HG03060 (cell line): ENCODE results near the gene CNOT10.
"Not testable (repeated sequence)": the region's sequence is repeated elsewhere in the genome, so short reads cannot be mapped to it uniquely, and the experiment has no call there.

Experiments
- ATAC-seq: cut with Tn5 transposase; IDR thresholded peaks from one replicate; pipeline ENCODE4 v1.9.1; 2021; ENCODE audit warnings: low read depth, moderate number of reproducible peaks; ENCODE audit not compliant: unreplicated experiment

Gene CNOT10, protein sequence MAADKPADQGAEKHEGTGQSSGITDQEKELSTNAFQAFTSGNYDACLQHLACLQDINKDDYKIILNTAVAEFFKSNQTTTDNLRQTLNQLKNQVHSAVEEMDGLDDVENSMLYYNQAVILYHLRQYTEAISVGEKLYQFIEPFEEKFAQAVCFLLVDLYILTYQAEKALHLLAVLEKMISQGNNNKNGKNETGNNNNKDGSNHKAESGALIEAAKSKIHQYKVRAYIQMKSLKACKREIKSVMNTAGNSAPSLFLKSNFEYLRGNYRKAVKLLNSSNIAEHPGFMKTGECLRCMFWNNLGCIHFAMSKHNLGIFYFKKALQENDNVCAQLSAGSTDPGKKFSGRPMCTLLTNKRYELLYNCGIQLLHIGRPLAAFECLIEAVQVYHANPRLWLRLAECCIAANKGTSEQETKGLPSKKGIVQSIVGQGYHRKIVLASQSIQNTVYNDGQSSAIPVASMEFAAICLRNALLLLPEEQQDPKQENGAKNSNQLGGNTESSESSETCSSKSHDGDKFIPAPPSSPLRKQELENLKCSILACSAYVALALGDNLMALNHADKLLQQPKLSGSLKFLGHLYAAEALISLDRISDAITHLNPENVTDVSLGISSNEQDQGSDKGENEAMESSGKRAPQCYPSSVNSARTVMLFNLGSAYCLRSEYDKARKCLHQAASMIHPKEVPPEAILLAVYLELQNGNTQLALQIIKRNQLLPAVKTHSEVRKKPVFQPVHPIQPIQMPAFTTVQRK

GRCh38 chr3:32684800-32685542 is at the start of gene CNOT10:
TSS of gene CNOT10 (plus strand) at chr3:32685188. CDS start at chr3:32685461, 273 bp downstream.
- peak; percentile 95 for ATAC-seq

DNA sequence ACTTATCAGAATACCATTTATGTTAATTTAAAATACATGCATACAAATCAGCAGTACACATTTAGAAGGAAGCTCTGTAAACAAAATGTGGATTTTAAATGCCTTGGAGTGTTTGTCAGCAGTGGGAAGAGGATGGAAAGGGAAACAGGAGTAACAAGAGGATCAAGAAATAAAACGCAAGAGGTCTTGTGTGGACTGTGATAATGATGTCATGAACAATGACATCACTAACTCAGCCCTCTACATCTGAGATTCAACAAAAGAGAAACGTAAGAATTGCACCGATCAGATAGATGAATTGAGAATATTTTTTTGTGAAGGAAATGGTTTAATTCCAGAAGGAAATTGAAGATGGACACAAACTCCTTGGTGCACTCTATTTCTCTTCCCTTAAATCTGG is 44.0 kb upstream of the CNOT10 start:
- no peak for ATAC-seq

DNA sequence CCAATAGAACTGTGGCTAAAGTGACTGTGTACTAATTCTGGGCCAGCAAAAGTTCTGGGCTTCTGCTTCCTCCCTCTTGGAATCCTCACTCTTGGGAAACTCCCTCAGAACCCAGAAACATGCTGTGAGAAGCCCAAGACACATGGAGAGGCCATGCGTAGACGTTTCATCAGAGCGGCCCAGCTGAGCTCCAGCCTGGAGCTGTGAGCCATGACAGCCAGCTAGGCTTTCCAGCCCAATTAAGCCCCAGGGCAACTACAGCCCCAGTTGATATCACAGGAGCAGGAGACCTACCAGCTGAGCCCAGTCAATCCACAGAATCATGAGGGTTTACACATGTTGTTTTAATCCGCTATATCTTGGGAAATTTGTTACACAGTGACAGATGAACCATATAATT is 43.6 kb upstream of the CNOT10 start:
- ATAC-seq = no peak

GRCh38 chr3:32643354-32643753 is 41.6 kb upstream of the CNOT10 start:
- no peak for ATAC-seq

GRCh38 chr3:32643816-32644215 is 41.2 kb upstream of the CNOT10 start:
- no peak for ATAC-seq

- ATAC-seq = no peak
These were observed 40.6 kb upstream of the CNOT10 start for GRCh38 chr3:32644380-32644779.

DNA sequence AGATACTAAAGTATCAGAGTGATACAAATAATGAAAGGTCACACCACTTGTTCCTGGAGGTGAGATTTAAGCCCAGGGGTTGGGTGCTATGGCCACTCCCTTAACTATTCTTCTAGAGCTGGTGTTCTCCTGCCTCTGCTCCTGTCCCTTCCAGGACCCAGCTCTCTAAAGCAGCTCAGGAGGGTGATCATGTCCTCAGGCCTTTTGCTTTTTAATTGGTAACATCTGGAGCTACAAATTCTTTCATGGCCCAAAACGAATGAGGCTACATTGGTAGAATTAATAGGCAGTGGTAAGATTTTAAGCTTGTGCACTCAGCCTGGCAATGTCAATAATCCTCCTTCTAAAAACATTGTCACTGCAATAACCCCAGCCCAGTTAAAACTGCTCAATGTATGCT is 38.2 kb upstream of the CNOT10 start:
- no peak for ATAC-seq

- ATAC-seq = not testable (repeated sequence)
These were observed 32.5 kb upstream of the CNOT10 start for GRCh38 chr3:32652337-32653100.

DNA sequence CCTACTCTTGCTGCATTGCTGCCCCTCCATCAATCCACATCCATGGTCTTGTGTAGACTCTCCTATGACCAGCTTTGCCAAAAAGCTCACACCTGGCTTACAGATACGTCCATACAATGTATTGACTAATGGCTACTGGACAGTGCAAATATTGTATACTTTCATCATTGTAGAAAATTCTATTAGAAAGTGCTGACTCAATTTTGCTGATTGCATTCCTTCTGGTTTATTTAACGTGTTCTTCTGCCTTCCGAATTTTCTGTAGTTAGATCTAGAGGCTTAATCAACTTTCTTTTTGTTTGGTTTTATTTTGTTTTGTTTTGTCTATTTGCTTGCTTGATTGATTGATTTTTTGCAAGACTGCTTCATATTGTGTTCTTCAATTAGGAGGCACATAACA is 29.8 kb upstream of the CNOT10 start:
- ATAC-seq = no peak

- ATAC-seq = no peak
These were observed 24.4 kb upstream of the CNOT10 start for GRCh38 chr3:32660634-32661033.

DNA sequence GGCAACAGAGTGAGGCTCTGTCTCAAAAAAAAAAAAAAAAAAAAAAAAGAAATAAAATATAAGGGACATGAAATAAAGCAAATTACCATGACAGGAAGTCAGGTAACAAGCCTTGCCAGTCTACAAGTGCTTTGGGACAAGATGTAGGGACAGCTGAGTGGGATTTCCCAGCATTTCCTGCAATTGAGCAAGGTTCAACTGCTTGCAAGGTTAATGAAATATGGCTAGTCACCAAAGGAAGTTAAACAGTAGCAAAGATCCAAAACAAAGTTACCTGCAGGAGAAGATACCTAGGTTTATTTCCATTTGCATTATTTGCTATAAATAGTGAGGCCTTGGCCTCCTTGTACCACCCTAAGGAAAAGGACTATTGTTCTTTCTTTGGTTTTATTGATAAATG is 22.3 kb upstream of the CNOT10 start:
- ATAC-seq = no peak

DNA sequence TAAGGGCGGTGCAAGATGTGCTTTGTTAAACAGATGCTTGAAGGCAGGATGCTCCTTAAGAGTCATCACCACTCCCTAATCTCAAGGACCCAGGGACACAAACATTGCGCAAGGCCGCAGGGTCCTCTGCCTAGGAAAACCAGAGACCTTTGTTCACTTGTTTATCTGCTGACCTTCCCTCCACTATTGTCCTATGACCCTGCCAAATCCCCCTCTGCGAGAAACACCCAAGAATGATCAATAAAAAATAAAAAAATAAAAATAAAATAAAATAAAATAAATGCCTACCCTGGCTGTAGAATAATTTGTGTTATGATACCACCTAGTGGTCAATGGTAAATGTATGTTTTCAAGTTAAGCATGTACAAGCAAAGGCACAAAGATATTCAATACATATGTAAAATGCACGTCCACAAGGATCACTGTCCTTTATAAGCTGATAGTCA is 20.3 kb upstream of the CNOT10 start:
- ATAC-seq = not testable (repeated sequence)

- ATAC-seq = no peak
These were observed 17.9 kb upstream of the CNOT10 start for GRCh38 chr3:32667072-32667582.

DNA sequence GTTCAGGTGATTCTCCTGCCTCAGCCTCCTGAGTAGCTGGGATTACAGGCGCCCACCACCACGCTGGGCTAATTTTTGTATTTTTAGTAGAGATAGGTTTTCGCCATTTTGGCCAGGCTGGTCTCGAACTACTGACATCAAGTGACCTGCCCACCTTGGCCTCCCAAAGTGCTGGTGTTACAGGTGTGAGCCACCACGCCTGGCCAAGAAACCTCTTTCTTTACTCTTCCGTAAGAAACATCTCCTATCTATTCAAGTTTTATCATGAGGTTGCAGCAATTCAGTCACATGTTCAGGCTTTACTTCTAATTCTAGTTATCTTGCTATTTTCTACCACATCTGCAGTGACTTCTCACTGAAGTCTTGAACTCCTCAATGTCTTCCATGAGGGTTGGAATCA is 15.8 kb upstream of the CNOT10 start:
- not testable (repeated sequence) for ATAC-seq

GRCh38 chr3:32673730-32674129 is 11.3 kb upstream of the CNOT10 start:
- ATAC-seq = not testable (repeated sequence)

DNA sequence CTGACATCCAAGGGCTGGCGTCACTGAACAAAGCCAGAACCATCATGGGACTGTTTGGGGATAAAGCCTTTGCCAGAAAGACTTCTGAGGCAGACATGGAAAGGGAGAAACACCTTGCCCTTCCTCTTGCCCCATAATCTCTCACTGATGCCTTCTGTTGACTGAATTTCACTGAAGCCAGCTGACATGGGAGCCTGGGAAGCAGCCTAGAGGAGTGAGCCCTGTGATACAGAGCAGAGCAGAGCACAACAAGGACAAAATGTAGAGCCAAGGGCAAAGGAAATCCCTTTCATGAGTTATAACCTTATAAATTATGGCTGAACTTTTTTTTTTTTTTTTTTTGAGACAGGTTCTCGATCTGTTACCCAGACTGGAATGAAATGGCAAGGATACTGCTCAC is 9.8 kb upstream of the CNOT10 start:
- ATAC-seq = no peak

GRCh38 chr3:32675650-32676049 is 9.3 kb upstream of the CNOT10 start:
- ATAC-seq = no peak

DNA sequence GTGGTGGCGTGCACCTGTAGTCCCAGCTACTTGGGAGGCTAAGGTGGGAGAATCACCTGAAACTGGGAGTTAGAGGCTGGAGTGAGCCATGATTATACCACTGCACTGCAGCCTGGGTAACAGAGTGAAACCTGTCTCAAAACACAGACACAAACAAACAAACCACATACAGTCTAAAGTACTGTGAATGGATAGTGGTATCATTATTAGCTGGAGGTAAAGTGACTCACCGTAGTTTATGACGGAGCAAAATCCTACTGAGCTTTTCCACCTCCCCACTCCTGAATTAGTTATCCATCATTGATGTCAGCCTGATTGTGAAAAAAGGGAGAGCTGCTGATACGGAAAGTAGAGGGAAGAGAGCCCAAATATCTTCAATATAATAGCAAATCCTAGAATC is 3.2 kb upstream of the CNOT10 start:
- ATAC-seq = no peak

DNA sequence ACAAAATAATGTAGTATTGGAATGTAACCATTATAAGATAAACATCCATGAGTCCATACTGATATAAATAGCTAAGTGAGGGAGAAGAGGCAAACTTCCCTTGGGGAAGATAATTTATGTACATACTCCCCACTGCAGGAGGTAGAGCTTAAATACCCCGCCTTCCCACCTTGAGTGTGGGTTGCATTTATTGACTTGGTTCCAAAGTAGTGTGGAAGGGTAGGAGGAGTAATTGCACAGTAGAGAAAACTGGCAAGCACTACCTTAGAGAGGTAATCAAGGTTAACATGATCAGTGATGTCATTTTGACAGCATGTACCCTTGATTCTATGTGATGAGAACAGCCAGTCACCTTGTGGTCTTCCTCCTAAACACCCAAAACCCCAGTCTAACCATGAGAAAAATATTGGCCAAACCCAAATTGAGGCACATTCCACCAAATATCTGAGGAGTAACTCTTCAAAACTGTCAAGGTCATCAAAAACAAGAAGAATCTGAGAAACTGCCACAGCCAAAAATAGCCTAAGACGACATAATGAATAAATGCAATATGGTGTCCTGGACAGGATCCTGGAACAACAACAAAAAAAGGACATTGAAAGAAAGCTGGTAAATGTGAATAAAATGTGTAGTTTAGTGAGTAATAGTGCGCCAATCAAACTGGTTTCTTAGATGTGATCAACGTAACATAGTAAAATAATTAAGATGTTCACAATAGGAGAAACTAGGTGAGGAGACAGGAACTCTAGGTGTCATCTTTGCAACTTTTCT is 774 bp upstream of the CNOT10 start:
- no peak for ATAC-seq
